PC-9 (cell line): ENCODE results near the gene FGF3.

ENCODE experiments used
- CTCF ChIP-seq: fragments of 200-600 bp; sonication (generic); conservative IDR thresholded peaks from 2 replicates; pipeline ENCODE4 v1.6.1; 2017; ENCODE audit warnings: mixed run types, antibody characterized with exemption, mild to moderate bottlenecking, moderate library complexity
- EZH2 ChIP-seq: fragments of 200-600 bp; sonication (generic); IDR thresholded peaks from 2 replicates; pipeline ENCODE4 v1.8.0; 2017; ENCODE audit warnings: antibody characterized with exemption, low read depth

- TF ChIP-seq CTCF (no peak), EZH2 (no peak)
These were observed 7.8 kb downstream of the FGF3 start for GRCh38 chr11:69811431-69811830.
